CD4-positive, alpha-beta T cell treated with Interleukin-21 for 1 hour (primary cell): ENCODE measurements around the gene IGF1R.

Source experiments
- DNase-seq: peaks from one replicate; pipeline ENCODE4 v3.0.0-alpha.2; 2020

Gene IGF1R

DNA sequence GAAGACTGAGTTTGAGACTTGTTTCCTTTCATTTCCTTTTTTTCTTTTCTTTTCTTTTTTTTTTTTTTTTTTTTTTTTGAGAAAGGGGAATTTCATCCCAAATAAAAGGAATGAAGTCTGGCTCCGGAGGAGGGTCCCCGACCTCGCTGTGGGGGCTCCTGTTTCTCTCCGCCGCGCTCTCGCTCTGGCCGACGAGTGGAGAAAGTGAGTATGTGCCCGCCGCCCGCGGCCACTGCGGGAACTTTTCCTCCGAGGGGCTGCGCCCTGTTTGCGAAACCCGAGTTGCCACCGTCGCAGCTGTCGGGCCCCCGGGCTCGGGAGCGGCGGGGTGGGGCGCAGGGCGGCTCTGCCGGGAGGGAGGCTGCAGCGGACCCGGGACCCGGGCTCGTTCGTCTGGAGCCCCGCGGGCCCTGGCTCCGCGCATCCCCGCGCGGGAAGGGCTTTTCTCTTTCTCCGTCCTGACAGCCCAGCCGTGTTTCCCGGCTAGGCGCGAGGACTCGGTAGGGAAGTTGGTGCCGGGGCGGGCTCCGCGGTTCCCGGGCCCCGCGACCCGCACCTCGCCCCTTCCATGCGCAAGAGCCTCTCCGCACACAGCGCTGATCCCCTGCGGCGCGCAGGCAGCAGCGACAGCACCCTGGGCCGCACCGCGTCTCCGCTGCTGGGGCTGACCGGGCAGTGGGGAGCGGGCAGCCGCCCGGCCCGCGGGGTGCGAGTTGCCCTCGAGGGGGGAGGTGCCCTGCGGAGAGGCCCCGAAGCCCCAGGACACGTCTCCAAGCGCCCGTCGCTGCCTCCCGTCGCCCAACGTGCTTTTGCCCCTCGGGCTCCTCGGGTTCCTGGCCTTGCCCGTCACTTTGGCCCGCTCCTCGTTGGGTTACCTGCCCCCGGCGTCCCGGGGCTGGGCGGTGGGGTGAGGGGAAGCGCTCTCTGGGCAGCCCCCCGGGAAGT is 1.4 kb downstream of the IGF1R start:
- peak; percentile 29 for DNase-seq

GRCh38 chr15:98650417-98651035 is 2.2 kb downstream of the IGF1R start:
- DNase-seq = peak; percentile 49

DNA sequence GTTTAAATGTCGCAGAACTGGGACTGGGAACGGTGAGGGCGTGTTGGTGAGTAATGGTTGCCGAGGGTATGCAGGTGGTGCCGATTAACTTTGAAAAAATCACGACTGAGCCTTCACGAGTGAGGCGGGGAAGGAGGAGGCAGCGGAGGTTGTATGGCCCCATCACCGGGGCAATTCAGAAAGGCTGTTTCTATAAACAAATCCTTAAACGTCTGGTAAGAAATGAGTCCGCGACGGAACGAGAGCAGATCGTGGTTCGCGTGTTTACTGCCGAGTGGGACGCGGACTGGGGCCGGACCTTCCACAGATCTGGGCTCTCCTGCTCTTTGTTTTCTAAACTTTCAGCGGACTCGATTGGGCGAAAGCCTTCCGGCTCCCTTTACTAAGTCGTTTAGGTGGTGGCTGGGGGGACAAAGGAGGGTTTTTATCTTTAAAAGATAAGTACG is 2.7 kb downstream of the IGF1R start:
- peak; percentile 31 for DNase-seq

DNA sequence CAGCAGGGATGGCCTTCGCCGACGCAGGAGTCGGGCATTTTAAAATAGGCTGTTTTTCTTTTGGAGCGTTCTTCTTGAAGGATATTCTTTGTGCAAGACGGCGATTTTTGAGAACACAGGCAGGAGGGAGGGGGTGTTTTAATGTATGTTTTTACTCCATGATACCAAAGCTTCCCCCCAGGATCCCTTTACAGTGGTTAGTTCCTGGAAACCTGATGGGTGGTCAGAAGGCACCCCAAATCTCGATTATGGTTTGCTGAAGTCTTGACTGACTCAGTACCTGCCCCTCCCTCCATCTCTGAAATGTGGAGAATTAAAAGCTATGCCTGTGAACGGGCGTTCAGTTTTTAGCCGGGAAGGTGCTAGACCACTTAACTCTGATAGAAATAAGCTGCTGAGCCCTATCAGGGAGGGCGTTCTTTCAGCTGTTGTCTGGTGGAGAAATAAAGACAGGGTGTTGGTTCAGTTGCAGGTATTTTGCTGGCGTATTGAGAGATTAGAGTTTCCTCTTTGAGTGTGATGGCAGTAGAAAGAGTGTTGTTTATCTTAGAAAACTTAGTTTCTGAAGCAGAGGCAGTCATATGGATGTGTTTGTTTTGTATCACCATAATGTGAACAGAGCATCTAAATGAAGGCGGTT is 3.4 kb downstream of the IGF1R start:
- DNase-seq = peak; percentile 13

GRCh38 chr15:98653686-98654085 is 5.3 kb downstream of the IGF1R start:
- DNase-seq = no peak

DNA sequence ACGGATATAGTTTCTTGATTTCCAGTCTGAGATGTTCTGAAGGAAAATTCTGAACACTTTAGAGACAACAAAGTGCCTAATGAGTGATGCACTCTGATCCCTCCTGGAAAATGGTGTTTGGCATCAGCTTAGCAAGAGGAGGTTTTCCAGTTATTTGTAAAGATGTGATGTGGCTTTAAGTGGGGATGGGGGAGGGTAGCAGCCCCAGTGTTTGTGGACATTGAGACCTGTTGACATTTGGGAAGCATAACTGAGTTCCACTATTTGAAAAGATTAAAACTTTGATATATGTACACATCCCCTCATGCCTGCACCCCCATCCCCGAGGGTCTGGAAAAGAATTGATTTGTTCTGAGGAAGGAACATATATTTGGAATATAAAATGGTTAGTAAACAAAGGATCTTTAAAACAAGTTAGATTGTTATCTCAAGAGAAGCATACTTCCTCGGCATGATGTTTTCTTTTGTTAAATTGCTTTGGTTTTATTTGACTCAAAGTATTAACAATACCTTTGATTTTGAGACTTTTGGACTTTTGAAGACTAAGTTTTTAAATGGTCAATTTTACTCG is 6.5 kb downstream of the IGF1R start:
- no peak for DNase-seq

DNA sequence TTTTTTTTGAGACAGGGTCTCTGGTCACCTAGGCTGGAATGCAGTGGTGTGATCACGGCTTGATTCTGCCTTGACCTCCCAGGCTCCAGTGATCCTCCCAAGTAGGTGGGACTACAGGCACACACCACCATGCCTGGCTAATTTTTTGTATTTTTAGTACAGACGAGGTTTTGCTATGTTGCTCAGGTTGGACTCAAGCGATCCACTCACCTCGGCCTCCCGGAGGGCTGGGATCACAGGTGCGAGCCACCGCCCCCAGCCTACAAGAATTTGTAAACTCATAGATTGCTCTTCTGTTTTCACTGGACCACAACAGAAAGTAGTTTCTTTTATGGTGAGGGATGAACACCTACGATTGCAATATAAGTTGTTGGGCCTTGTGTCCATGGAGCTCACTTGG is 7.4 kb downstream of the IGF1R start:
- no peak for DNase-seq

- DNase-seq = no peak
Observed at GRCh38 chr15:98657721-98658120, 9.4 kb downstream of the IGF1R start.

- peak; percentile 60 for DNase-seq
Observed at GRCh38 chr15:98658831-98659699, 10.7 kb downstream of the IGF1R start.

GRCh38 chr15:98660055-98660454 is 11.7 kb downstream of the IGF1R start:
- no peak for DNase-seq

DNA sequence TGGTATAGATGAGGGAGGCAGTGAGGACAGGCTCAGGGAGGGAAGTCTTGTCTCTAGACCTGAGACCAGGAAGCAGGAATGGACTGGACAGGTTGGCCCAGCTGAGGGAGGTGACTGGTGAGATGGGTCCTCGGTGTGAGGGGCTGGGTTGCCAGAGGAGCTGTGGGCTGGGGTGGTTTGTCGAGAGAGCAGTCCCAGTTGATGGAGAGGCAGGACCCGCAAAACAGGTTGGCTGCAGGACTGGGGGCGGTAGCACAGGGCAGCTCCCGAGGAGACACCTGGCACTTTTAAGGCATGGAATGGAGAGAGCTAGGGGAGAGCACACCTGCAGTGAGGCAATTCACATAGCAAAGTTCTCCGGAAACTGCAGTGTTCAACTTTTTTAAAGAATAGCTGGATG is 14.7 kb downstream of the IGF1R start:
- no peak for DNase-seq

GRCh38 chr15:98663606-98664005 is 15.3 kb downstream of the IGF1R start:
- DNase-seq = no peak

- DNase-seq = no peak
Observed at GRCh38 chr15:98666441-98666840, 18.1 kb downstream of the IGF1R start.

DNA sequence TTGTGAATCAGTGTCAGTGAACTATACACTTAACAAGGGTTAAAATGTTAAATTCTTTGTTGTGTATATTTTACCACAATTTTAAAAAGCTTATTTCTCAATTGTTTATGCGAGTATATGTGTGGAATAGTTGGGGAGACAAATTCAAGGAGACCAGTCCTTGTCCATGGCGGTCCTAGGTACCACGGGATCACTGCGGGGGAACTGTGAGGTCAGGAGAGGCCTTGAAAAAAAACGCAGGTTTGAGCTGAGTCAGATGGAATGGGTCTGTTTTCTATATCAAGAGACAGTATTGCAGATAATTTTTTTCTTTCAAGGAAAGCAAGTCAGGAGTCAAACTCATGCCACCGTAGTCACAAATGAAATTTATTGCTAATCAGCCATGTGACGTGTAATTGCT is 18.5 kb downstream of the IGF1R start:
- no peak for DNase-seq

DNA sequence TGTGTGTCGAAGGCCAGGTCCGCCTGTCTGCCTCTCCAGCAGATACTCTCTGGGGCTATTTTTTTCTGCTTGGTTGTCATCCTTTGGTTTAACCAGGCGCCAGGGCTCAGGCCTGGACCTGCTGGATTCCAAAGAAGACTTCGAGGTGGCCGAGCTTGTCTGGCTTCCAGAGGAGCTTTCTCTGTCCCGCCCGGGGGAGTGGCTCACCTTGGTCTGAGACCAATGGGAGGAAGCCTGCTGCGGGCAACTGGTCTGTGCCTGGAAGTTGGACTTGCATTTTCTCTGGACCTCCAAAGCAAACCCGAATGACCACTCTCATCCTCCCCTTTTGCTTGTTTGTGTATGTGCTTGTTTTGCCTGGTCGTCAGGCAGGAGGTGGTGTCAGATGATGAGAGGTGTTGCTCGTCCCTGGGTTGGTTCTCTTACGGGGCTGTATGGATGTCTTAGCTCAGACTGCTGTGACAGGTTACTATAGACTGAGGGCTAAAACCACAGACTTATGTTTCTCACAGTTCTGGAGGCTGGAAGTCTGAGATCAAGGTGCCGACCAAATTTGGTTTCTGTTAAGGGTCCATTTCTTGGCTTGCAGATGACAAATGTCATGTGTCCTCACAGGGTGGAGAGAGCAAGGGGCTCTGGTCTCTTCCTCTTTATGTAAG is 19.3 kb downstream of the IGF1R start:
- DNase-seq = no peak

- no peak for DNase-seq
Observed at GRCh38 chr15:98668566-98669308, 20.4 kb downstream of the IGF1R start.

- no peak for DNase-seq
Observed at GRCh38 chr15:98669638-98670037, 21.3 kb downstream of the IGF1R start.

- no peak for DNase-seq
Observed at GRCh38 chr15:98671060-98672008, 23.0 kb downstream of the IGF1R start.

DNA sequence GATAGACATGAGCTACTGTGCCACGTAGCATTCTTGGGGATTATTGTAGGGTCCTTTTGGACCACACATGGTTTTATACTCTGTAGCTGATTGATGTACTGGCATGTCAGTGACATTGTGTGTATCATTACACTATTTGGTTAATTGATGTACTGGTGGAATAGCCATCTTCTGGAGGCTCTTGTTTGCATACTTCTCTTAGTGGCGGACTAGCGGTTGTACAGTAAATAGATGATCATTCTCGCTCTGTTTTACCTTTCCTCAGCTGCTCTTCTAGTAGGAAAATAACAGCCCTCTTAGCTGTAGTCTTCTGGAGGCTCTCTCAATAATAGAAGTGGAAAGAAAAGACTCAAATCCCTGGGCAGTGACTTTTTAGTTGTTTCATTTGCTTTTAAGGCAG is 24.8 kb downstream of the IGF1R start:
- DNase-seq = no peak

- DNase-seq = no peak
Observed at GRCh38 chr15:98674336-98674735, 26.0 kb downstream of the IGF1R start.
